K562 (cell line): Measurements from ENCODE around the gene CCDC34. TPM values are rescaled to one million over a fixed set of nuclear protein-coding genes. Genes with fewer than 3 reads are reported as not detected.
A peak's percentile ranks its signal among the peaks of the same experiment; 100 is the strongest.

Experiments
- CREM ChIP-seq: IDR thresholded peaks from 2 replicates; pipeline ENCODE4 v1.6.1; 2014; ENCODE audit warnings: antibody characterized with exemption, low read depth
- L3MBTL2 ChIP-seq: fragments of 450-650 bp; IDR thresholded peaks from 2 replicates; pipeline ENCODE4 v1.6.1; 2016; ENCODE audit warnings: mild to moderate bottlenecking, moderate library complexity
- MNT ChIP-seq, 2 experiments: fragments of 450-650 bp; conservative IDR thresholded peaks; 2 replicates each; pipeline ENCODE4 v1.6.1; 2017; ENCODE audit warnings: mild to moderate bottlenecking in 2 of 2, moderate library complexity in 2 of 2
- MXI1 ChIP-seq: IDR thresholded peaks from 2 replicates; pipeline ENCODE4 v1.6.1; 2011; ENCODE audit warnings: low read depth, mild to moderate bottlenecking, improper control_type of control experiment, low read length
- NFE2 ChIP-seq: IDR thresholded peaks from 2 replicates; pipeline ENCODE4 v1.6.1; 2014; ENCODE audit warnings: antibody characterized with exemption, low read depth
- RNF219 ChIP-seq: fragments of 250-450 bp; sonication (Bioruptor Pico); IDR thresholded peaks from 2 replicates; pipeline ENCODE4 v1.5.0; 2022; ENCODE audit warnings: mild to moderate bottlenecking
- SFPQ ChIP-seq: fragments of 200-400 bp; formaldehyde crosslinking; IDR thresholded peaks from 2 replicates; pipeline ENCODE4 v1.6.1; 2017; ENCODE audit warnings: mild to moderate bottlenecking, low read depth, low read length, moderate library complexity
- SIX5 ChIP-seq, 2 experiments: IDR thresholded peaks; 2 replicates each; pipeline ENCODE4 v1.6.1; 2011; ENCODE audit warnings: low read length in 2 of 2, borderline replicate concordance in 1 of 2, low read depth in 1 of 2, mild to moderate bottlenecking in 1 of 2, moderate library complexity in 1 of 2; ENCODE audit not compliant: insufficient read depth in 1 of 2
- SOX6 ChIP-seq: fragments of 450-650 bp; IDR thresholded peaks from 2 replicates; pipeline ENCODE4 v1.6.1; 2014; ENCODE audit warnings: mild to moderate bottlenecking
- SP1 ChIP-seq: sonication (generic); formaldehyde crosslinking; IDR thresholded peaks from 2 replicates; pipeline ENCODE4 v1.8.1; 2022; ENCODE audit warnings: mild to moderate bottlenecking, missing genetic modification reagents
- SP2 ChIP-seq: IDR thresholded peaks from 2 replicates; pipeline ENCODE4 v1.6.1; 2011; ENCODE audit warnings: mild to moderate bottlenecking, low read depth, low read length, moderate library complexity; ENCODE audit not compliant: poor library complexity, severe bottlenecking; ENCODE audit errors: extremely low read depth
- STAT5B ChIP-seq: fragments of 250-450 bp; sonication (Bioruptor Pico); IDR thresholded peaks from 2 replicates; pipeline ENCODE4 v1.8.0; 2021; ENCODE audit warnings: mild to moderate bottlenecking, inconsistent platforms
- ZNF316 ChIP-seq: fragments of 450-650 bp; IDR thresholded peaks from 2 replicates; pipeline ENCODE4 v1.6.1; 2016
- ZNF592 ChIP-seq: fragments of 450-650 bp; IDR thresholded peaks from 2 replicates; pipeline ENCODE4 v1.6.1; 2017; ENCODE audit warnings: antibody characterized with exemption, mild to moderate bottlenecking
- polyA plus RNA-seq, 8 experiments: library from polyadenylated mRNA; depleted of rRNA in 4 of 8; stranded (reverse) in 5 of 8; unstranded in 3 of 8; fragments of >200 nt; fragmentation: Nextera tagmentation in 2 of 8; fragmentation: Illumina TruSeq in 1 of 8; extraction: Ambion mirVana in 2 of 8; extraction: Trizol in 1 of 8; gene quantifications; 2 replicates each; pipeline versions ENCODE4 v1.2.1 to v1.2.3, GENCODE V29; 2011 to 2014; ENCODE audit warnings: inconsistent platforms in 1 of 8, missing spikeins in 1 of 8
- total RNA-seq, 7 experiments: library from RNA; depleted of rRNA in 6 of 7; stranded (reverse); fragments of >200 nt in 6 of 7; fragmentation: Illumina TruSeq in 2 of 7; extraction: Trizol in 2 of 7; gene quantifications; 2 replicates each; pipeline versions ENCODE4 v1.2.1 to v1.2.3, GENCODE V29; 2011 to 2021; ENCODE audit warnings: low replicate concordance in 1 of 7
- TF ChIP-seq, protein P1 (sequence below): fragments of 250-450 bp; sonication (Bioruptor Pico); IDR thresholded peaks from 2 replicates; pipeline ENCODE4 v1.5.0; 2021; ENCODE audit warnings: mild to moderate bottlenecking, borderline replicate concordance

Gene CCDC34
- total and polyA plus RNA-seq, 9 of the 15 experiments (the other 6 are each of a cell fraction or from before 2014, with no cell fraction given), result 6.2 to 42.0 (median 15.7) TPM

DNA sequence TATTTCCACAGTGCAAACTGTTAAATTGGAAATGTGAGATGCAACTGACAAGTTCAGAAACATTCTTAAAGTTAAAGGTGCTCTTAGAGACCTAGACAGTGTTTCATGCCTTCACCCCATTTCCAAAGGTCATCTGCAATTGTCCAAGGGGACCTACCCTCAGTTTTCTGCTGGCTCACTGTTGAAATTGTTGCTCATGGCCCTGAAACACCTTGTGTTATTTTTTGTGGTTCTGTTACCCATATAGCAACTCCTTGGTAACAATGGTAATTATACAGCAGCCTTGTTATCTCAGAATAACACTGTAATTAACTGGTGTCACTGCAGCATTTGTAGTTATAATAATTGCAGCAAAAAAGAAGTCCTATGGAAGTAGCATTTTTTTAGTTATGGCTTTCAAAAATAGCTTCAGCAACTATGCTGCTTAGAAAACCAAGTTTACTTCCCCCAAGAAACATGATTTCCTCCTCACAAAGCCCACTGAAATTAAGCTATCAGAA, 49.2 kb upstream of the CCDC34 start (continued):
- TF ChIP-seq RNF219 (CRISPR knock-in tag), result no peak
- TF ChIP-seq MNT (conservative IDR thresholded peaks at IDR 0.05), result no peak
- peak; percentile 61; the same call in 1 of the 2 replicates for TF ChIP-seq SOX6
- no peak for TF ChIP-seq L3MBTL2
- TF ChIP-seq SIX5 (IDR thresholded peaks at IDR 0.05; ENCODE audit: borderline replicate concordance in 1 of 2, insufficient read depth in 1 of 2, low read depth in 1 of 2, low read length in 2 of 2), result no peak
- TF ChIP-seq STAT5B (CRISPR knock-in tag), result no peak
- TF ChIP-seq SP2, result no peak
- TF ChIP-seq NFE2, result peak; percentile 65
- TF ChIP-seq ZNF592, result 0 out of 2 replicates have a peak, but pooled peaks have one; percentile 14
- TF ChIP-seq SFPQ, result no peak
- TF ChIP-seq MXI1, result 0 out of 2 replicates have a peak, but pooled peaks have one; percentile 28
- TF ChIP-seq SP1 (CRISPR knock-in tag), result no peak
- peak; percentile 29 for TF ChIP-seq ZNF316
- TF ChIP-seq CREM, result no peak
- TF ChIP-seq, protein P1, sequence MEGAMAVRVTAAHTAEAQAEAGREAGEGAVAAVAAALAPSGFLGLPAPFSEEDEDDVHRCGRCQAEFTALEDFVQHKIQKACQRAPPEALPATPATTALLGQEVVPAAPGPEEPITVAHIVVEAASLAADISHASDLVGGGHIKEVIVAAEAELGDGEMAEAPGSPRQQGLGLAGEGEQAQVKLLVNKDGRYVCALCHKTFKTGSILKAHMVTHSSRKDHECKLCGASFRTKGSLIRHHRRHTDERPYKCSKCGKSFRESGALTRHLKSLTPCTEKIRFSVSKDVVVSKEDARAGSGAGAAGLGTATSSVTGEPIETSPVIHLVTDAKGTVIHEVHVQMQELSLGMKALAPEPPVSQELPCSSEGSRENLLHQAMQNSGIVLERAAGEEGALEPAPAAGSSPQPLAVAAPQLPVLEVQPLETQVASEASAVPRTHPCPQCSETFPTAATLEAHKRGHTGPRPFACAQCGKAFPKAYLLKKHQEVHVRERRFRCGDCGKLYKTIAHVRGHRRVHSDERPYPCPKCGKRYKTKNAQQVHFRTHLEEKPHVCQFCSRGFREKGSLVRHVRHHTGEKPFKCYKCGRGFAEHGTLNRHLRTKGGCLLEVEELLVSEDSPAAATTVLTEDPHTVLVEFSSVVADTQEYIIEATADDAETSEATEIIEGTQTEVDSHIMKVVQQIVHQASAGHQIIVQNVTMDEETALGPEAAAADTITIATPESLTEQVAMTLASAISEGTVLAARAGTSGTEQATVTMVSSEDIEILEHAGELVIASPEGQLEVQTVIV (CRISPR knock-in tag), result no peak
